GM21576 (cell line): ENCODE data around the gene SMARCB1.
"Not testable (repeated sequence)": the region's sequence is repeated elsewhere in the genome, so short reads cannot be mapped to it uniquely, and the experiment has no call there.

Source experiments
- ATAC-seq: cut with Tn5 transposase; IDR thresholded peaks from one replicate; pipeline ENCODE4 v1.9.1; 2021; ENCODE audit warnings: mild to moderate bottlenecking, moderate library complexity; ENCODE audit not compliant: unreplicated experiment

SMARCB1 gene

GRCh38 chr22:23841736-23842445 lies 55.1 kb downstream of the SMARCB1 start:
- ATAC-seq = no peak

- no peak for ATAC-seq
These were observed 55.8 kb downstream of the SMARCB1 start for GRCh38 chr22:23842599-23842998.

- no peak for ATAC-seq
These were observed 58.0 kb downstream of the SMARCB1 start for GRCh38 chr22:23844739-23845202.

GRCh38 chr22:23845265-23846080 lies 58.7 kb downstream of the SMARCB1 start:
- ATAC-seq = no peak

GRCh38 chr22:23846081-23846469 lies 59.3 kb downstream of the SMARCB1 start:
- no peak for ATAC-seq

- ATAC-seq = no peak
These were observed 60.6 kb downstream of the SMARCB1 start for GRCh38 chr22:23847310-23847920.

GRCh38 chr22:23847991-23848864 lies 61.5 kb downstream of the SMARCB1 start:
- no peak for ATAC-seq

GRCh38 chr22:23849009-23850006 lies 62.5 kb downstream of the SMARCB1 start:
- no peak for ATAC-seq

GRCh38 chr22:23850136-23850611 lies 63.4 kb downstream of the SMARCB1 start:
- no peak for ATAC-seq

- ATAC-seq = peak; percentile 28
These were observed 70.2 kb downstream of the SMARCB1 start for GRCh38 chr22:23856721-23857605.

GRCh38 chr22:23857606-23858483 lies 71.1 kb downstream of the SMARCB1 start, which contains the start of gene SLC2A11:
Gene SLC2A11, plus strand, starts transcription at chr22:23857875. Its CDS starts 125 bp downstream, at chr22:23858000.
- peak; percentile 89 for ATAC-seq

GRCh38 chr22:23858484-23858815 lies 71.7 kb downstream of the SMARCB1 start:
- no peak for ATAC-seq

- no peak for ATAC-seq
These were observed 72.4 kb downstream of the SMARCB1 start for GRCh38 chr22:23859201-23859600.

GRCh38 chr22:23860187-23860586 lies 73.4 kb downstream of the SMARCB1 start:
- ATAC-seq = not testable (repeated sequence)

GRCh38 chr22:23862103-23862502 lies 75.3 kb downstream of the SMARCB1 start:
- ATAC-seq = no peak

GRCh38 chr22:23864499-23865154 lies 77.9 kb downstream of the SMARCB1 start:
- not testable (repeated sequence) for ATAC-seq

- ATAC-seq = no peak
These were observed 81.8 kb downstream of the SMARCB1 start for GRCh38 chr22:23868580-23868979.
